ENCODE results near the gene FNTB.

DNA sequence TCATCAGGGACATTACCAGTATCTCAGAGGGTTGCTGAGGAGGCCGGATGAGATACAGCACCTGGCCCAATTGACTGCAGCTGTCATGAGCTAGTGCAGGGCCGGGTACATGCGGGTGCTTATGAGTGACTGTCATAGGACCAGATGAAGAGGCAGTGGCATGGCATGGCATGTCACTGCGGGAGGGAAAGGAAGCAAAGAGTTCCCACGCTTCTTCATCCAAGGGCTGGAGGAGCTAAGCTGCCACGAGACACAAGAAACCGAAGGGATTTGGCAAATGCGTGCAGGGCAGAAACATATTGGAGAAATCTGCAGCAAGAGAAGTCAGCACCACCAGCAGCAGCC lies 33.4 kb upstream of the FNTB start:
- TF ChIP-seq, protein P1, sequence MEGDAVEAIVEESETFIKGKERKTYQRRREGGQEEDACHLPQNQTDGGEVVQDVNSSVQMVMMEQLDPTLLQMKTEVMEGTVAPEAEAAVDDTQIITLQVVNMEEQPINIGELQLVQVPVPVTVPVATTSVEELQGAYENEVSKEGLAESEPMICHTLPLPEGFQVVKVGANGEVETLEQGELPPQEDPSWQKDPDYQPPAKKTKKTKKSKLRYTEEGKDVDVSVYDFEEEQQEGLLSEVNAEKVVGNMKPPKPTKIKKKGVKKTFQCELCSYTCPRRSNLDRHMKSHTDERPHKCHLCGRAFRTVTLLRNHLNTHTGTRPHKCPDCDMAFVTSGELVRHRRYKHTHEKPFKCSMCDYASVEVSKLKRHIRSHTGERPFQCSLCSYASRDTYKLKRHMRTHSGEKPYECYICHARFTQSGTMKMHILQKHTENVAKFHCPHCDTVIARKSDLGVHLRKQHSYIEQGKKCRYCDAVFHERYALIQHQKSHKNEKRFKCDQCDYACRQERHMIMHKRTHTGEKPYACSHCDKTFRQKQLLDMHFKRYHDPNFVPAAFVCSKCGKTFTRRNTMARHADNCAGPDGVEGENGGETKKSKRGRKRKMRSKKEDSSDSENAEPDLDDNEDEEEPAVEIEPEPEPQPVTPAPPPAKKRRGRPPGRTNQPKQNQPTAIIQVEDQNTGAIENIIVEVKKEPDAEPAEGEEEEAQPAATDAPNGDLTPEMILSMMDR (IDR thresholded peaks at IDR 0.05), result no peak
- no peak for TF ChIP-seq POLR2A (IDR thresholded peaks at IDR 0.05)
